ENCODE results near the gene TRHDE.
"Not testable (repeated sequence)": the region's sequence is repeated elsewhere in the genome, so short reads cannot be mapped to it uniquely, and the experiment has no call there.

The TRHDE gene

GRCh38 chr12:72511906-72512305, 239.7 kb downstream of the TRHDE start:
- Histone ChIP-seq H3K27ac (ENCODE audit: low read length) (no peak overlapping the region), H3K4me3 (ENCODE audit: low read depth in 1 of 2, low read length in 2 of 2) (no peak overlapping the region)

GRCh38 chr12:72520044-72520678, 248.0 kb downstream of the TRHDE start:
- H3K36me3 ChIP-seq (ENCODE audit: control insufficient read depth in 1 of 2, insufficient read depth in 2 of 2, low read length in 2 of 2); H3K9me3 ChIP-seq (ENCODE audit: control insufficient read depth in 1 of 2, low read length in 2 of 2); H3K4me1 ChIP-seq (ENCODE audit: control insufficient read depth in 1 of 2, insufficient read depth in 2 of 2, low read length in 2 of 2); H3K27ac ChIP-seq (ENCODE audit: low read length); H3K27me3 ChIP-seq (ENCODE audit: low read depth, low read length); H3K4me3 ChIP-seq (ENCODE audit: low read depth in 1 of 2, low read length in 2 of 2): not testable (repeated sequence)

More at GRCh38 chr12:72511906-72512305, 239.7 kb downstream of the TRHDE start:
- no peaks in the 10 kb centered on the region for H3K9me3 ChIP-seq (ENCODE audit: control insufficient read depth in 1 of 2, low read length in 2 of 2)
- H3K27me3 ChIP-seq (ENCODE audit: low read depth, low read length), result no peaks in the 10 kb centered on the region
- no peaks in the 10 kb centered on the region for H3K36me3 ChIP-seq (ENCODE audit: control insufficient read depth in 1 of 2, insufficient read depth in 2 of 2, low read length in 2 of 2)
- H3K4me1 ChIP-seq (ENCODE audit: control insufficient read depth in 1 of 2, insufficient read depth in 2 of 2, low read length in 2 of 2), result no peaks in the 10 kb centered on the region

- H3K36me3 ChIP-seq (ENCODE audit: control insufficient read depth in 1 of 2, insufficient read depth in 2 of 2, low read length in 2 of 2), result no peaks in the 10 kb centered on the region
- H3K27ac ChIP-seq (ENCODE audit: low read length), result no peak overlapping the region
- no peaks in the 10 kb centered on the region for H3K4me1 ChIP-seq (ENCODE audit: control insufficient read depth in 1 of 2, insufficient read depth in 2 of 2, low read length in 2 of 2)
- no peak overlapping the region for H3K4me3 ChIP-seq (ENCODE audit: low read depth in 1 of 2, low read length in 2 of 2)
- no peaks in the 10 kb centered on the region for H3K27me3 ChIP-seq (ENCODE audit: low read depth, low read length)
- no peaks in the 10 kb centered on the region for H3K9me3 ChIP-seq (ENCODE audit: control insufficient read depth in 1 of 2, low read length in 2 of 2)
Measured at GRCh38 chr12:72521326-72521725, 249.2 kb downstream of the TRHDE start.

GRCh38 chr12:72522411-72522810, 250.2 kb downstream of the TRHDE start:
- no peaks in the 10 kb centered on the region for H3K27me3 ChIP-seq (ENCODE audit: low read depth, low read length)
- H3K4me1 ChIP-seq (ENCODE audit: control insufficient read depth in 1 of 2, insufficient read depth in 2 of 2, low read length in 2 of 2), result no peaks in the 10 kb centered on the region
- no peaks in the 10 kb centered on the region for H3K9me3 ChIP-seq (ENCODE audit: control insufficient read depth in 1 of 2, low read length in 2 of 2)
- no peak overlapping the region for H3K27ac ChIP-seq (ENCODE audit: low read length)
- no peak overlapping the region for H3K4me3 ChIP-seq (ENCODE audit: low read depth in 1 of 2, low read length in 2 of 2)
- H3K36me3 ChIP-seq (ENCODE audit: control insufficient read depth in 1 of 2, insufficient read depth in 2 of 2, low read length in 2 of 2), result no peaks in the 10 kb centered on the region

- Histone ChIP-seq H3K27me3 (ENCODE audit: low read depth, low read length) (no peaks in the 10 kb centered on the region), H3K4me3 (ENCODE audit: low read depth in 1 of 2, low read length in 2 of 2) (no peak overlapping the region), H3K27ac (ENCODE audit: low read length) (no peak overlapping the region)
Measured at GRCh38 chr12:72523754-72524153, 251.6 kb downstream of the TRHDE start.

GRCh38 chr12:72535212-72535990, 263.2 kb downstream of the TRHDE start:
- H3K27ac ChIP-seq (ENCODE audit: low read length), result no peak overlapping the region
- H3K27me3 ChIP-seq (ENCODE audit: low read depth, low read length), result no peaks in the 10 kb centered on the region
- no peaks in the 10 kb centered on the region for H3K36me3 ChIP-seq (ENCODE audit: control insufficient read depth in 1 of 2, insufficient read depth in 2 of 2, low read length in 2 of 2)
- no peaks in the 10 kb centered on the region for H3K4me1 ChIP-seq (ENCODE audit: control insufficient read depth in 1 of 2, insufficient read depth in 2 of 2, low read length in 2 of 2)
- no peak overlapping the region for H3K4me3 ChIP-seq (ENCODE audit: low read depth in 1 of 2, low read length in 2 of 2)
- no peaks in the 10 kb centered on the region for H3K9me3 ChIP-seq (ENCODE audit: control insufficient read depth in 1 of 2, low read length in 2 of 2)

More at GRCh38 chr12:72523754-72524153, 251.6 kb downstream of the TRHDE start:
- Histone ChIP-seq H3K4me1 (ENCODE audit: control insufficient read depth in 1 of 2, insufficient read depth in 2 of 2, low read length in 2 of 2) (no peaks in the 10 kb centered on the region), H3K9me3 (ENCODE audit: control insufficient read depth in 1 of 2, low read length in 2 of 2) (no peaks in the 10 kb centered on the region), H3K36me3 (ENCODE audit: control insufficient read depth in 1 of 2, insufficient read depth in 2 of 2, low read length in 2 of 2) (no peaks in the 10 kb centered on the region)

- H3K9me3 ChIP-seq (ENCODE audit: control insufficient read depth in 1 of 2, low read length in 2 of 2), result no peaks in the 10 kb centered on the region
- H3K27me3 ChIP-seq (ENCODE audit: low read depth, low read length), result no peaks in the 10 kb centered on the region
- H3K27ac ChIP-seq (ENCODE audit: low read length), result no peak overlapping the region
Measured at GRCh38 chr12:72540811-72541210, 268.6 kb downstream of the TRHDE start.

GRCh38 chr12:72543777-72544467, 271.8 kb downstream of the TRHDE start:
- H3K4me1 ChIP-seq (ENCODE audit: control insufficient read depth in 1 of 2, insufficient read depth in 2 of 2, low read length in 2 of 2), result no peaks in the 10 kb centered on the region
- no peak overlapping the region for H3K27ac ChIP-seq (ENCODE audit: low read length)
- H3K9me3 ChIP-seq (ENCODE audit: control insufficient read depth in 1 of 2, low read length in 2 of 2), result no peaks in the 10 kb centered on the region
- H3K36me3 ChIP-seq (ENCODE audit: control insufficient read depth in 1 of 2, insufficient read depth in 2 of 2, low read length in 2 of 2), result no peaks in the 10 kb centered on the region
- H3K4me3 ChIP-seq (ENCODE audit: low read depth in 1 of 2, low read length in 2 of 2), result no peak overlapping the region
- no peaks in the 10 kb centered on the region for H3K27me3 ChIP-seq (ENCODE audit: low read depth, low read length)

More at GRCh38 chr12:72540811-72541210, 268.6 kb downstream of the TRHDE start:
- no peaks in the 10 kb centered on the region for H3K4me1 ChIP-seq (ENCODE audit: control insufficient read depth in 1 of 2, insufficient read depth in 2 of 2, low read length in 2 of 2)
- H3K4me3 ChIP-seq (ENCODE audit: low read depth in 1 of 2, low read length in 2 of 2), result no peak overlapping the region
- H3K36me3 ChIP-seq (ENCODE audit: control insufficient read depth in 1 of 2, insufficient read depth in 2 of 2, low read length in 2 of 2), result no peaks in the 10 kb centered on the region

GRCh38 chr12:72546106-72546505, 273.9 kb downstream of the TRHDE start:
- Histone ChIP-seq H3K4me1 (ENCODE audit: control insufficient read depth in 1 of 2, insufficient read depth in 2 of 2, low read length in 2 of 2) (no peaks in the 10 kb centered on the region), H3K36me3 (ENCODE audit: control insufficient read depth in 1 of 2, insufficient read depth in 2 of 2, low read length in 2 of 2) (no peaks in the 10 kb centered on the region), H3K27ac (ENCODE audit: low read length) (no peak overlapping the region), H3K4me3 (ENCODE audit: low read depth in 1 of 2, low read length in 2 of 2) (no peak overlapping the region), H3K9me3 (ENCODE audit: control insufficient read depth in 1 of 2, low read length in 2 of 2) (no peaks in the 10 kb centered on the region), H3K27me3 (ENCODE audit: low read depth, low read length) (no peaks in the 10 kb centered on the region)

- Histone ChIP-seq H3K27me3 (ENCODE audit: low read depth, low read length) (no peaks in the 10 kb centered on the region), H3K4me1 (ENCODE audit: control insufficient read depth in 1 of 2, insufficient read depth in 2 of 2, low read length in 2 of 2) (no peaks in the 10 kb centered on the region), H3K27ac (ENCODE audit: low read length) (no peak overlapping the region), H3K36me3 (ENCODE audit: control insufficient read depth in 1 of 2, insufficient read depth in 2 of 2, low read length in 2 of 2) (no peaks in the 10 kb centered on the region), H3K4me3 (ENCODE audit: low read depth in 1 of 2, low read length in 2 of 2) (no peak overlapping the region), H3K9me3 (ENCODE audit: control insufficient read depth in 1 of 2, low read length in 2 of 2) (no peaks in the 10 kb centered on the region)
Measured at GRCh38 chr12:72547573-72547972, 275.4 kb downstream of the TRHDE start.

GRCh38 chr12:72549184-72549583, 277.0 kb downstream of the TRHDE start:
- no peak overlapping the region for H3K4me3 ChIP-seq (ENCODE audit: low read depth in 1 of 2, low read length in 2 of 2)
- H3K27me3 ChIP-seq (ENCODE audit: low read depth, low read length), result no peaks in the 10 kb centered on the region
- H3K4me1 ChIP-seq (ENCODE audit: control insufficient read depth in 1 of 2, insufficient read depth in 2 of 2, low read length in 2 of 2), result no peaks in the 10 kb centered on the region

More at GRCh38 chr12:72549184-72549583, 277.0 kb downstream of the TRHDE start:
- H3K9me3 ChIP-seq (ENCODE audit: control insufficient read depth in 1 of 2, low read length in 2 of 2), result no peaks in the 10 kb centered on the region
- no peak overlapping the region for H3K27ac ChIP-seq (ENCODE audit: low read length)
- no peaks in the 10 kb centered on the region for H3K36me3 ChIP-seq (ENCODE audit: control insufficient read depth in 1 of 2, insufficient read depth in 2 of 2, low read length in 2 of 2)
